ENCODE measurements around the gene MTA3.
"Not testable (repeated sequence)": the region's sequence is repeated elsewhere in the genome, so short reads cannot be mapped to it uniquely, and the experiment has no call there.

MTA3 gene

GRCh38 chr2:42567806-42568400, 529 bp upstream of the MTA3 start:
- DNase-seq: peak; percentile 28

- peak; percentile 40 for DNase-seq
Measured at GRCh38 chr2:42569116-42569711, 782 bp downstream of the MTA3 start.

DNA sequence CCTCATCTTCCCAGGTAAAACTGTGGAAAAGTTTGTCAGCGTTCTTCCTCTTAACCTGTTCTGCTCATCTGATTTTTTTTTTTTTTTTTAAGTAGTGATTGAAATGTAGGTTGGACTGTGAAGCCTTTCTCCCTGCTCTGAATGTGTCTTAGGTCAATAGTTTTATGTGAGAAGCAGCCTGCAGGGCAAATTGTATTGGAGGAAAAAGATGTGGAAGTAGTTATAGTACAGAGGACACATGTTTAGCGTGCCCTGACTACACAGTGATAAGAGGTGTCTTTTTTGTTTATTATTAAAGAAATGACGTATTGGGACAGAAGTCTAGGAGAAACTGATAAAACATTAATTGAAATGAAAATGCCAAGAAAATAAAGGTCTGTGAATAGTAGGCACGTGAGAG, 1.5 kb downstream of the MTA3 start:
- peak; percentile 14 for DNase-seq

- no peak for DNase-seq
Measured at GRCh38 chr2:42572297-42573081, 4.1 kb downstream of the MTA3 start.

- DNase-seq: no peak
Measured at GRCh38 chr2:42573256-42573655, 4.8 kb downstream of the MTA3 start.

GRCh38 chr2:42575458-42576064, 7.1 kb downstream of the MTA3 start:
- no peak for DNase-seq

DNA sequence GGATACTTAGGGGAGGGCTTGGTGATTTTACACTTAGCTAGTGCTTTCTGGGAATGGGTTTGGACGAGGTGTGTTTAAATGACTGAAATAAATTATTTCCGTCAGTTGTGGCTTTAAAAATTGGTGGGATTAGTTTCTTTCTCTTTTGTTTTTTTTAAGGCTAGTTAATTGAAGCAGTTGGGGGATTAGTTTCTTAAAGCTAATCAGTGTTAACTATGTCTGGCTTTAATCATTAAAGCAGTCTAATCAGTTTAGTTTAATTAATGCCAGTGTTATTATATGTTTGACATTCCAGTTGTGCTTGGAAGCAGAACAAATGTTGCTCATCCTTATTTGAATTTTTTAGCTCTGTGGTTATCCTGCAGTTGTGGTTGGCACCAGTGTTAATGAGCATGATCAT, 10.2 kb downstream of the MTA3 start:
- DNase-seq: no peak

- no peak for DNase-seq
Measured at GRCh38 chr2:42581257-42581656, 12.8 kb downstream of the MTA3 start.

- not testable (repeated sequence) for DNase-seq
Measured at GRCh38 chr2:42584628-42585027, 16.2 kb downstream of the MTA3 start.

DNA sequence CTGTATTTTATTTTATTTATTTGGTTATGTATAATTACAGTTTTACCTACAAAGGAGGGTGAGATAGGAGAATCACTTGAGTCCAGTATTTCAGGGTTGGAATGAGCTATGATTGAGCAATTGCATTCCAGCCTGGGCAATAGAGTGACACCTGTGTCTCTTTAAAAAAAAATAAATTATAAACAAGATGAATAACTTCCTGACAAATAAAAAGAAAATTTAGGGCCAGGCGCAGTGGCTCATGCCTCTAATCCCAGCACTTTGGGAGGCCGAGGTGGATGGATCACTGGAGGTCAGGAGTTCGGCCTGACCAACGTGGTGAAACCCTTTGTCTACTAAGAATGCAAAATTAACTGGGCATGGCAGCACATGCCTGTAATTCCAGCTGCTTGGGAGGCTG, 17.3 kb downstream of the MTA3 start:
- DNase-seq: no peak

DNA sequence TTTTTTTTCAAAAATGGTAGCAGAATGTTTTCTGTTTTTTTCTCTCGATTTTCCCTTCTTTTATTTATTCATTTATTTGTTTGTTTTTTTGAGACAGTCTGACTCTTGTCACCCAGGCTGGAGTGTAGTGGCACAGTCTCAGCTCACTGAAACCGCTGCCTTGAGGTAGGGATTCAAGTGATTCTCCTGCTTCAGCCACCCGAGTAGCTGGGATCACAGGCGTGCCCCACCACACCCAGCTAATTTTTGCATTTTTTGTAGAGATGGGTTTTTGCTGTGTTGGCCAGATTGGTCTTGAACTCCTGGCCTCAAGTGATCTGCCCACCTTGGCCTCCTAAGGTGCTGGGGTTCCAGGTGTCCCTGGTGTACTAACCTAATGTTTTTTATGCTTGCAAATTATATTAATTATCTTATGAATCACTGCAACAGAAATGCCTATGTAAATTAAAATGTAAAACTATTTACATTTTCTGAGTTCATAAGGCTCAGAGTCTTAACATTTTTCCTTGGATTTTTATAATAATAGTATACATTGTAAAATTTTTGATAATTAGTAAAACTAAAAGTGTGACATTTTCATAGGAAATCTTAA, 19.2 kb downstream of the MTA3 start:
- DNase-seq: no peak

DNA sequence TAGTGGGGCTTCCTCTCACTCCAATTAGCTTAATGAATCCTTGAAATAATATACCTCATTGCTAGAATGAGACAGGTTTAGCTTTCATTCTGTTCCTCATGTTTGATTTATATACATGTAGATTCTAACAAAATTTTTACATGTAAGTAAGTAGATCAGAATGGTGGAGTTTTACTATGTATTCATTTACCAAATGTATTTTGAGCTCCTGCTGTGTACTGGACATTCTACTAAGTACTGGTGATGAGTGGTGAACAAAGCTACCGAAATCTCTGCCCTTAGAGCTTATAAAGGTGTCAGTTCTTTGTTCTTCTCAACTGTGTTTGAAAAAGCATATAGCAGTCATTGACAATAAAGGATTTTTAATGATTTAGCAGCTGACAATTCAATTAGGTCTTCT, 19.7 kb downstream of the MTA3 start:
- no peak for DNase-seq

- DNase-seq: no peak
Measured at GRCh38 chr2:42590176-42590575, 21.7 kb downstream of the MTA3 start.

- DNase-seq: no peak
Measured at GRCh38 chr2:42593282-42593681, 24.9 kb downstream of the MTA3 start.

DNA sequence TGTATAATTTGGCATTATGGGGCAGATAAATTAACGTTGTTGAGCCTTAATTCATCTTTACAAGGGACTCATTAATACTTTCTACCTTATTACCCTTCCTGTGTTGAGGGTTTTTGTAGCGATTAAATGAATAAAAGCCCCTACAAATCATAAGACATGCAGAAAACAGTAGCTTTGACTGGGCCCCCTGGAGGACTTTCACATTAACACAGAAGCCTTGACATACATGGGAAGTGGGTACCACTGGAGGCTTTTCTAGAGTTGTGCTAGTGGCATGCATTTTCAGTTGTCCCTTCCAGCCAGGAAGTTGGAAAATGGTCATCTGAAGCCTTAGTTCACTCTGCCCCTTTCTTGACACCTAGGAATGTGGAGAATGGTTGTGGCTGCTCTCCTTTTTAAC, 30.2 kb downstream of the MTA3 start:
- no peak for DNase-seq

DNA sequence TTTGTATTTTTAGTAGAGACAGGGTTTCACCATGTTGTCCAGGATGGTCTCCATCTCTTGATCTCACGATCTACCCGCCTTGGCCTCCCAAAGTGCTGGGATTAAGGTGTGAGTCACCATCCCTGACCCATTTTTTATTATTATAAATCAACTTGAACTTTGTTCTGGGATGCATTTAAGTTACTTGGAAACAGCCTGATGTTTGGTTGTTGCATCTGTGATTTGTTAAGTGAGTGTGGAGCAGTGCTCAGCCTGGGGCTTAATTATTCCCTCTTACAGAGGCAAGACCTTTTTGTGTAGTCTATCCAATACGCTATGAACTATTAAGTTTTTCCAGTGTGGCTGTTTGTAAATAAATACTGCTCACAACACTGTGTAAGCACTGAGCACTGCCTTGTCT, 32.6 kb downstream of the MTA3 start:
- no peak for DNase-seq

- DNase-seq: no peak
Measured at GRCh38 chr2:42602218-42602875, 33.9 kb downstream of the MTA3 start.

GRCh38 chr2:42602876-42603219, 34.4 kb downstream of the MTA3 start:
- DNase-seq: no peak

DNA sequence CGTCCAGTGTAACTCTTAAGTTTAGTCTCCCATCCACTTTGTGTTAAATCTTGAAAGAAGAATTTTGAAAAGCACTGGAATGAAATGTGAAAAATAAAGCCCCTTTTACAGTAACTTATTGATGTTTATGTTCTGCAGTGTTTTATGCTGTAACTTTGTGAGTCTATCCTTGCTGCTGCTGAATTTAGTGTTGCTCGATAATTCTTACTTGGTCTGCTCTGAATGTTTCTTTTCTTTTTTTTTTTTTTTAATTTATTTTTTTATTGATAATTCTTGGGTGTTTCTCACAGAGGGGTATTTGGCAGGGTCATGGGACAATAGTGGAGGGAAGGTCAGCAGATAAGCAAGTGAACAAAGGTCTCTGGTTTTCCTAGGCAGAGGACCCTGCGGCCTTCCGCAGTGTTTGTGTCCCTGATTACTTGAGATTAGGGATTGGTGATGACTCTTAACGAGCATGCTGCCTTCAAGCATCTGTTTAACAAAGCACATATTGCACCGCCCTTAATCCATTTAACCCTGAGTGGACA, 36.0 kb downstream of the MTA3 start:
- DNase-seq: not testable (repeated sequence)

GRCh38 chr2:42606166-42606565, 37.7 kb downstream of the MTA3 start:
- not testable (repeated sequence) for DNase-seq

DNA sequence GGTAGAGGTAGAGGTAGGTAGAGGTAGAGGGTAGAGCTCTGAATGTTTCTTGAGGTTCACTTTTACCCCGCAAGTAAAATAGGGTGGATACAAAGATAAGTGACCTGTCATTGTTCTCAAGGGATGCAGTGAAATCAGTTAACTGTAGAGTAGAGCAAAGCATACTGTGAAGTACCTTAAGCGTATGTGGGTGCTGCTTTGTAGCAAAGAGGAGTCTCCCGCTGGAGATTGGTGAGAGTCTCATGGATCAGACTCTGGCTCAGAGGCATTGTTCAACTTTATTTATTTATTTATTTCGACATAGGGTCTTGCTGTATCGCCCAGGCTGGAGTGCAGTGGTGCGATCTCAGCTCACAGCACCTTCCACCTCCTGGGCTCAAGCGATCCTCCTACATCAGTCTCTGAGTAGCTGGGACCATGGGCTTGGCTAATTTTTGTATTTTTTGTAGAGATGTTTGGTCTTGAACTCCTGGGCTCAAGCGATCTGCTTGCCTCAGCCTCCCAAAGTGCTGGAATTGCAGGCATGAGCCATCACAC, 38.7 kb downstream of the MTA3 start:
- no peak for DNase-seq

GRCh38 chr2:42613281-42614064, 45.0 kb downstream of the MTA3 start:
- DNase-seq: no peak

Data from EL (cell line).